H1 (cell line): Measurements from ENCODE around the gene JUP. TPM values are rescaled to one million over a fixed set of nuclear protein-coding genes. Genes with fewer than 3 reads are reported as not detected.

Experiments used
- CTCF ChIA-PET: fragments of 300-600 bp; sonication (Branson Sonifier 250); formaldehyde crosslinking; loops from one replicate; lab custom pipeline; 2021; ENCODE audit not compliant: partially characterized antibody; lab: Charles Lee
- POLR2A ChIA-PET: fragments of 300-600 bp; sonication (Branson Sonifier 250); formaldehyde crosslinking; loops from one replicate; lab custom pipeline; 2021; ENCODE audit warnings: inconsistent platforms; ENCODE audit not compliant: partially characterized antibody; lab: Charles Lee
- DNase-seq, 2 experiments: peaks; one replicate each; pipeline versions ENCODE4 v3.0.0 to v3.0.0-alpha.2; 2010 to 2022; ENCODE audit warnings: low spot score in 2 of 2, low read depth in 1 of 2, mixed read lengths in 1 of 2
- FAIRE-seq: peaks from 2 replicates; lab custom pipeline; 2011; peaks lifted over from hg19 to GRCh38; lab: Jason Lieb, UNC
- H2AFZ ChIP-seq: 2 replicates; pipeline ENCODE4 v1.8.1; 2012; ENCODE audit warnings: low read length, inconsistent platforms
- H2AK5ac ChIP-seq: 2 replicates; pipeline ENCODE4 v1.6.1; 2013; ENCODE audit warnings: low read depth, low read length
- H2BK120ac ChIP-seq: replicated peaks from 2 replicates; pipeline ENCODE3; 2013; ENCODE audit warnings: low read depth, low read length, inconsistent platforms
- H2BK12ac ChIP-seq: 2 replicates; pipeline ENCODE4 v1.6.1; 2013; ENCODE audit warnings: low read depth, low read length
- H2BK15ac ChIP-seq: 2 replicates; pipeline ENCODE4 v1.6.1; 2013; ENCODE audit warnings: low read length
- H2BK20ac ChIP-seq: 2 replicates; pipeline ENCODE4 v1.6.1; 2013; ENCODE audit warnings: low read length
- H2BK5ac ChIP-seq: 2 replicates; pipeline ENCODE4 v1.6.1; 2013; ENCODE audit warnings: low read depth, low read length
- H3K14ac ChIP-seq: 2 replicates; pipeline ENCODE4 v1.6.1; 2013; ENCODE audit warnings: inconsistent platforms; ENCODE audit not compliant: insufficient read length
- H3K18ac ChIP-seq: 2 replicates; pipeline ENCODE4 v1.6.1; 2013; ENCODE audit warnings: low read length; ENCODE audit errors: extremely low read depth
- H3K23ac ChIP-seq: 2 replicates; pipeline ENCODE4 v1.6.1; 2013; ENCODE audit warnings: inconsistent platforms; ENCODE audit not compliant: insufficient read length
- H3K23me2 ChIP-seq: 2 replicates; pipeline ENCODE4 v1.6.1; 2013; ENCODE audit warnings: low read depth, low read length
- H3K27ac ChIP-seq: 2 replicates; pipeline ENCODE4 v1.6.1; 2011; ENCODE audit warnings: low read depth, low read length, inconsistent platforms
- H3K27me3 ChIP-seq, 4 experiments: replicated peaks in 1 of 4; 1 replicate in 1 of 4; 2 replicates in 3 of 4; pipeline versions ENCODE4 v1.6.1 to v1.8.1; 2011 to 2013; ENCODE audit warnings: low read length in 3 of 4, mild to moderate bottlenecking in 3 of 4, inconsistent platforms in 2 of 4, mixed read lengths in 2 of 4, moderate library complexity in 1 of 4; ENCODE audit not compliant: control insufficient read depth in 3 of 4, insufficient read depth in 3 of 4; ENCODE audit errors: extremely low read depth in 1 of 4
- H3K36me3 ChIP-seq, 4 experiments: 2 replicates each; pipeline versions ENCODE4 v1.6.1 to v1.8.1; 2011 to 2013; ENCODE audit warnings: mild to moderate bottlenecking in 4 of 4, low read length in 3 of 4, moderate library complexity in 2 of 4, control low read depth in 1 of 4, inconsistent platforms in 1 of 4; ENCODE audit not compliant: insufficient read depth in 4 of 4, control insufficient read depth in 2 of 4
- H3K4ac ChIP-seq: replicated peaks from 2 replicates; pipeline ENCODE3; 2013; ENCODE audit warnings: low read length, low read depth, mixed read lengths, inconsistent platforms; ENCODE audit not compliant: insufficient read length
- H3K4me1 ChIP-seq, 4 experiments: replicated peaks in 1 of 4; 1 replicate in 1 of 4; 2 replicates in 3 of 4; pipeline versions ENCODE4 v1.6.1 to v1.8.1; 2011 to 2013; ENCODE audit warnings: low read length in 3 of 4, inconsistent platforms in 2 of 4, mixed read lengths in 1 of 4; ENCODE audit not compliant: insufficient read depth in 4 of 4, control insufficient read depth in 3 of 4
- H3K4me2 ChIP-seq, 2 experiments: 2 replicates each; pipeline versions ENCODE4 v1.6.1 to v1.8.1; 2011 to 2013; ENCODE audit warnings: low read depth in 2 of 2, low read length in 2 of 2, control low read depth in 1 of 2, inconsistent platforms in 1 of 2, mild to moderate bottlenecking in 1 of 2; ENCODE audit not compliant: insufficient read depth in 1 of 2
- H3K4me3 ChIP-seq, 4 experiments: fragments of 200-600, 300-600 bp in 1 of 4; sonication (generic), shearing (Covaris generic), sonication (Bioruptor Twin) in 1 of 4; 2 replicates each; pipeline versions ENCODE4 v1.5.1 to v1.8.1; 2011 to 2016; ENCODE audit warnings: low read length in 4 of 4, low read depth in 3 of 4, control low read depth in 2 of 4, inconsistent platforms in 2 of 4, mild to moderate bottlenecking in 2 of 4, mixed read lengths in 1 of 4, moderate library complexity in 1 of 4; ENCODE audit not compliant: insufficient read depth in 2 of 4; ENCODE audit errors: extremely low read depth in 1 of 4
- H3K56ac ChIP-seq: replicated peaks from 2 replicates; pipeline ENCODE3; 2013; ENCODE audit warnings: low read depth, mild to moderate bottlenecking, mixed read lengths, low read length, inconsistent platforms; ENCODE audit not compliant: insufficient read length
- H3K79me1 ChIP-seq: 2 replicates; pipeline ENCODE4 v1.6.1; 2013; ENCODE audit warnings: low read depth, low read length, control low read depth
- H3K79me2 ChIP-seq, 2 experiments: 2 replicates each; pipeline versions ENCODE4 v1.6.1 to v1.8.1; 2012 to 2013; ENCODE audit warnings: low read length in 2 of 2, mild to moderate bottlenecking in 2 of 2, inconsistent platforms in 1 of 2; ENCODE audit not compliant: insufficient read depth in 2 of 2, control insufficient read depth in 1 of 2
- H3K9ac ChIP-seq, 4 experiments: replicated peaks in 1 of 4; 1 replicate in 1 of 4; 2 replicates in 3 of 4; pipeline versions ENCODE4 v1.6.1 to v1.8.1; 2011 to 2013; ENCODE audit warnings: low read depth in 3 of 4, low read length in 3 of 4, control low read depth in 2 of 4, mild to moderate bottlenecking in 2 of 4, moderate library complexity in 2 of 4, inconsistent platforms in 1 of 4; ENCODE audit errors: extremely low read depth in 1 of 4
- H3K9me3 ChIP-seq, 2 experiments: 2 replicates each; pipeline versions ENCODE4 v1.6.1 to v1.8.1; 2012 to 2013; ENCODE audit warnings: mild to moderate bottlenecking in 2 of 2, moderate library complexity in 2 of 2, control low read depth in 1 of 2, inconsistent platforms in 1 of 2, low read depth in 1 of 2, low read length in 1 of 2, mixed read lengths in 1 of 2; ENCODE audit not compliant: insufficient read depth in 2 of 2
- H4K20me1 ChIP-seq, 2 experiments: replicated peaks in 1 of 2; 2 replicates each; pipeline versions ENCODE3 to v1.8.1; 2011 to 2013; ENCODE audit warnings: inconsistent platforms in 2 of 2, low read length in 2 of 2, mild to moderate bottlenecking in 1 of 2; ENCODE audit not compliant: insufficient read depth in 2 of 2, control insufficient read depth in 1 of 2
- H4K5ac ChIP-seq: 2 replicates; pipeline ENCODE4 v1.6.1; 2013; ENCODE audit warnings: low read length, low read depth, mixed read lengths, inconsistent platforms; ENCODE audit not compliant: insufficient read length
- H4K8ac ChIP-seq: 2 replicates; pipeline ENCODE4 v1.8.0; 2013; ENCODE audit warnings: mild to moderate bottlenecking, moderate library complexity, low read length, inconsistent platforms; ENCODE audit not compliant: insufficient read depth; ENCODE audit errors: extremely low read depth
- H4K91ac ChIP-seq: replicated peaks from 2 replicates; pipeline ENCODE3; 2013; ENCODE audit warnings: low read length, mixed read lengths, inconsistent platforms; ENCODE audit not compliant: insufficient read length
- FOSL1 ChIP-seq: IDR thresholded peaks from 2 replicates; pipeline ENCODE4 v1.6.1; 2011; ENCODE audit warnings: mild to moderate bottlenecking, low read depth, low read length, moderate library complexity; ENCODE audit not compliant: insufficient read depth
- TAF1 ChIP-seq: IDR thresholded peaks from 2 replicates; pipeline ENCODE4 v1.6.1; 2011; ENCODE audit warnings: mild to moderate bottlenecking, low read depth, low read length
- WGBS, 2 experiments: shearing (Covaris generic) in 1 of 2; methylation state at CpG; one replicate each; pipeline versions ENCODE4 v1.1.6 to v1.1.7; 2013 to 2015; ENCODE audit warnings: low lambda C conversion rate in 2 of 2, mixed read lengths in 2 of 2, inconsistent platforms in 1 of 2, low coverage in 1 of 2, missing lambda C conversion rate in 1 of 2; ENCODE audit not compliant: insufficient replicate concordance in 2 of 2, insufficient coverage in 1 of 2, insufficient read length in 1 of 2; ENCODE audit errors: extremely low coverage in 1 of 2, missing lambda C conversion rate in 1 of 2; 5-methylcytosine and 5-hydroxymethylcytosine counted together
- polyA plus RNA-seq, 7 experiments: library from polyadenylated mRNA; depleted of rRNA in 3 of 7; stranded (reverse) in 5 of 7; unstranded in 2 of 7; fragments of >200 nt in 5 of 7; fragments of 200-250 nt in 2 of 7; gene quantifications; 1 replicate in 5 of 7; 2 replicates in 1 of 7; 4 replicates in 1 of 7; pipeline versions ENCODE4 v1.2.1 to v1.2.3, GENCODE V29; 2011 to 2013; ENCODE audit warnings: missing spikeins in 2 of 7, mixed read lengths in 2 of 7
- total RNA-seq: library from RNA; stranded (reverse); fragmentation: NEBNext Ultra II Directional; extraction: Animal tissue kit (Norgen Biotek cat#: 25700); gene quantifications from 2 replicates; pipeline ENCODE4 v1.2.1, GENCODE V29; 2021

The JUP gene
- total and polyA plus RNA-seq, 2 of the 8 experiments (the other 6 are each of a cell fraction or from before 2014, with no cell fraction given) = 62.8 to 102 TPM

DNA sequence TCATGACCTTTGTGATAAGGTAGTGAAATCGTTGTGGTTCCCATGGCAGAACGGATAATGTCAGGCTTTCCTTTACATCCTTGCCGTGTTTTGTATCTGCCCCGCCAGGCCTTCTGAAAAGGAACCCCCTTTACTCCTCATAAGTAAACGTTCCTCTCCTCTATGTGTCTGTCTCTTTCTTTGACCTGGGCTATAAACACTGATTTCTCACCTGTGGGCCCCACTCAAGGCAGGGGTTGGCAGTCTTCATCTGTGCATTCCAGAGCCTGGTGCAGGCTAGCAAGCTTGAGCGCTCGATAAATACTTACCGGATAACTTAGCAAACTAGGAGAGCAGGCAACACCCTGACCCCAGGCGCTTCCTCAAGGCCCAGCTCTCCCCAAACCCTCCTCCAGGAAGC is 44.8 kb downstream of the JUP start:
- no peaks in the 10 kb centered on the region for H3K23me2 ChIP-seq
- no peak overlapping the region for H2AK5ac ChIP-seq
- H2BK120ac ChIP-seq = no peak overlapping the region
- no peak for DNase-seq
- no peak overlapping the region for H3K23ac ChIP-seq
- H4K5ac ChIP-seq = no peak overlapping the region
- no peak overlapping the region for H4K91ac ChIP-seq
- TF ChIP-seq FOSL1 (no peak), TAF1 (no peak)
- ChIA-PET POLR2A (interaction anchor here (0.6 to 5.2 kb wide), 8 partner anchors 9 to 131 kb away, joined by 3 to 19 read pairs (median 4); partner anchors contain the start of gene JUP), CTCF (interaction anchor here (0.7 to 5.9 kb wide), 4 partner anchors 11 to 60 kb away, joined by 3 to 39 read pairs (median 4); no protein-coding TSS in a partner anchor)
- no peak overlapping the region for H3K4me2 ChIP-seq
- no peak overlapping the region for H3K4ac ChIP-seq
- H4K20me1 ChIP-seq = no peaks in the 10 kb centered on the region
- no peak overlapping the region for H2BK12ac ChIP-seq
- peaks cover 0 to 9% (median 7%) of the 10 kb centered on the region in 4 experiments; a peak in 6 of 7 replicates for H3K4me1 ChIP-seq
- H3K27me3 ChIP-seq = peaks cover 0 to 14% (median 5%) of the 10 kb centered on the region in 4 experiments; a peak in 5 of 7 replicates
- no peak overlapping the region for H3K4me3 ChIP-seq
- H2AFZ ChIP-seq = no peak overlapping the region
- no peak overlapping the region for H2BK5ac ChIP-seq
- no peak for FAIRE-seq
- no peak overlapping the region for H2BK20ac ChIP-seq
- no peaks in the 10 kb centered on the region for H3K79me1 ChIP-seq
- no peak overlapping the region for H3K27ac ChIP-seq
- no peak overlapping the region for H2BK15ac ChIP-seq
- H3K9me3 ChIP-seq = no peaks in the 10 kb centered on the region
- no peak overlapping the region for H3K14ac ChIP-seq
- WGBS, 2 experiments = 87% methylated on average over 9 of the region's 9 CpGs; no CpG with 5 or more reads in 1 of the 2 experiments
- no peak overlapping the region for H3K9ac ChIP-seq
- no peak overlapping the region for H3K18ac ChIP-seq
- H3K79me2 ChIP-seq = no peaks in the 10 kb centered on the region
- H4K8ac ChIP-seq = no peak overlapping the region; the same call in 1 of the 2 replicates
- H3K56ac ChIP-seq = no peak overlapping the region
- no peaks in the 10 kb centered on the region for H3K36me3 ChIP-seq
